Inferior parietal cortex (tissue), 1 donor: Measurements from ENCODE around the gene CAPN14.
A peak's percentile ranks its signal among the peaks of the same experiment; 100 is the strongest.

Experiments
- DNase-seq: peaks from one replicate; pipeline ENCODE4 v3.0.0-alpha.2; 2016; ENCODE audit errors: extremely low spot score

The CAPN14 gene

GRCh38 chr2:31140151-31140550 lies 77.2 kb downstream of the CAPN14 start:
- peak; percentile 25 for DNase-seq

DNA sequence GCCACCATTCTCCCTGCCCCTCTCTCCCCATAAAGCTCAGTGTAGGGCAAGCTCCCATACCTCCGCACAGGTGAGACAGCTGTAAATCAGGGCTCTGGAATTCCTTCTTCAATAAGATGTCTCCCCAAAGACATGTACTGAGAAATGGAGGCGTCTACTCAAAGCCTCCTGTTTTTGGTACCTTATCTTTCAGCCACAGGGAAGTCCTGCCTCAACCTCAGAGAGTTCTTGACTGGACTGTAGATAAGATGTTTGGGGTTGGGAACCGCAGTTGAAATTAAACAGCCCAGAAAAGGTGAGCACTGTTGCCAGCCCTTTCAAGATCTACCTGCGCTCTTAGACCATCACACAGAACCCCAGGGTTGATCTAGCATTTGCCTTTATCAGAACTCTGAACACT lies 77.6 kb downstream of the CAPN14 start:
- no peak for DNase-seq

DNA sequence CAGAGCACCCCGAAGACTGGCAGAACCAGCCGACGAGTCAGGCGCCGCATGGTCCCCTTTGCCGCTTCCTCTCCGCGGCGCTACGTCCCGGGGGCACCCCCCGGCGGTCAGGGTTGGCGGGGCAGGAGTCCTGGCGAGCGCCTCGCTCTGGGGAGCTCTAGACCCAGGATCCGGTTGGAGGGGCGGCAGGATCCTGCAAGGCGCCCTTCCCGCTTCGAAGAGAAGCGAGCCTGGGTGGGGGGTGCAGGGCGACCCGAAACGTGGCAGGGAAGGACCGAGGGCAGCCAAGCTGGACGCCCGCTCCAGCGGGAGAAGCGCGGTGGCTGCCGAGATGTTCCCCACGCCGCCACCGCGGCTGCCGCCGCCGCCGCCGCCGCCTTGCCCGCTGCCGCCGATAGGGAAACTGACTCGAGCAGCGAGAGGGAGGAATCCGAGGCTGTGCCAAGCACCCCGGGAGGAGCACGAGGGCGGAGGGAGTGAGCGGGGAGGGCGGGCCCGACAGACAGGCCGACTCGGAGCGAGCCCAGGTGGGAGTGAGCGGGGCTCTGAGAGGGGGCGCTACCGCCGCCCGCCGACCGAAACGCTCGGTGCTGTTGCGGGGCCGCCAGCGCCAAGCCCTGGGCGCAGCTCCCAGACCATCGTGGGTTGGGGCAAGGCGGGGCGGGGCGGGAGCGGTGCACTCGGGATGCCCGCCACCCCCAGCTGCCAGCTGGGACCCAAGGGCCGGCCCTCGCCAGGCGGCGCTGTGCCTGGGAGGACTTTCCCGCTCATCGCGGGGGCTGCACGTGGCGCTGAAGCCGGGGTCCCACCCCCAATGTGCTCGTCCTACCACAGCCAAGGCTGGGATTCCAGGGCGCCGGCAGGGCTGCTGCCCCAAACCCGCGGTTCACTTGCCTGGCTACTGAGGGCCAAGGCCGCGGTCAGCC lies 79.0 kb downstream of the CAPN14 start, which contains the start of gene GALNT14:
Gene GALNT14, minus strand, starts transcription at position 404 of the 926 bp plus-strand sequence. Its CDS starts 354 bp downstream, at position 50.
- peak; percentile 21 for DNase-seq

- no peak for DNase-seq
Observed at GRCh38 chr2:31137211-31138036, 79.9 kb downstream of the CAPN14 start.

DNA sequence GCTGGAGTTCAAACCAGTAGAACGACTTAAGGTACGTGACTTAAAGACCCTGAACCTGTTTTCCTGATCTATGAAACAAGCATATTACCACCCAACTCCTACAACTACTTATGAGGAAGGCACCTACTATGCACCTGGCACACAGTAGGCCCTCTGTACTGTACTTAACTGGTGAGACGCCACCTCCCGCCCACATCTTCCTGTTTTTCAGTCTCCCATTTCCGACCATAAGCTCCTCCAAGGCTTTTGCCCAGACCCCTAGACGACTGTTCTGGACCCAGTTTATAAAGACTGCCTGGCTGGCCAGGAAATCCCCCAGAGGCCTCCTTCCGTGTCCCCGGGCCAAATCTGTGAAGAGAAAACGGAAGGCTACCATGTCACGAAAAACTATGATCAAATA lies 80.6 kb downstream of the CAPN14 start:
- DNase-seq: no peak

- no peak for DNase-seq
Observed at GRCh38 chr2:31136000-31136399, 81.3 kb downstream of the CAPN14 start.

DNA sequence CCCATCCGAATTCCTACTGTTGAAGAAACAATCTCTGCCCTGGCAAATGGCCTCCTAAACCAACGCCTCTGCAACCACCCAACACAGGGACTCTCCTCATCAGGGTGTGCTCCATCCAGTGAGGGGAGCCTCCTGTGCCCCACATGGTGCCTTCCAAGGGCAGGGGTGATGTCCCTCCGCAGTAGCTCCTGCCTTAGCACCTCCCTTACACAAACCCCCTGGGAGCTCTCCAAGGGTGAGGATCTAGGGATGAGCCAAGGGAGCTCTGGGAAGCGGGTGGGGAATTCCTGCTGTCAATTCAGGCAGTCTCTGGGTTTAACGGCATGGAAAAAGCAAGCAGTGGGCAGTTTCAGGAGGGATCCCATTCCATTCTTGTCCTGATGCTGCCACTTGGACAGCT lies 82.8 kb downstream of the CAPN14 start:
- no peak for DNase-seq

GRCh38 chr2:31132786-31133185 lies 84.5 kb downstream of the CAPN14 start:
- no peak for DNase-seq

DNA sequence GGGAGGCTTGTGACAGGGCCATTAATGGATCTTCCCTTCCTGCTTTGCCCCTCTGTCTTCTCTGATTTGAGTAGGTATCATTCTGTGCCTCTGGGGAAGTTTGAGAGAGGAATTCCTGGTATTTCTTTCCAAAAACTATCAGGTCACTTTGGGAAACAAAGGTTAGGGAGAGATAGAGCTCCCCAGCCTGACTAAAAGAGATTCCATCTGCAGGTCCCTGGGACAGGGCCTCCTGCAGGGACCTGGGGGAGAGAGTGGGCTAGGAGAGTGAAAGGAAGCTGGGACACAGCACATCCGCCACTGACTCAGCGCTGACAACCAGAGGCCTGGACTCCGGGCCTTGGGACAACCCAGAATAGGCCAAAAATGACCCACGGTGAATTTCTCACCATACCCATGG lies 85.4 kb downstream of the CAPN14 start:
- no peak for DNase-seq

GRCh38 chr2:31129375-31130171 lies 87.7 kb downstream of the CAPN14 start:
- no peak for DNase-seq

DNA sequence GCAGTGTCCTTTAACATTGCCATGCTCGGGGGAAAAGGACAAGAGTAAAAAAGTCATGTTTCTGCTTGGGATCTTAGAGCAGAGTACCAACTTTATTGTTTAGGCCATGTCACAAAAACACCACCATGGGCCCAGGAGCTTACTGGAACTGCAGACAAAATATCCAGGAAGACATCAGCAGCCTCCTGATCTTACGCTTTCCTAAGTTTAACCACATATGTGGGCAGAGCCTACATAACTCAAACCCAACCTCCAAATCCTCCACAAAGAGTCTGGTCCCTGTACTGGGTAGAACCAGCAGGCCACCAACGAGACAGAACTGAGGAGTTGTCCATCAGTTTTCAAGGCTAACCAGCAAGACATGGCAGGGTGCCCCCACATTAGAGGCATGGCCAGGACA lies 89.4 kb downstream of the CAPN14 start:
- no peak for DNase-seq

DNA sequence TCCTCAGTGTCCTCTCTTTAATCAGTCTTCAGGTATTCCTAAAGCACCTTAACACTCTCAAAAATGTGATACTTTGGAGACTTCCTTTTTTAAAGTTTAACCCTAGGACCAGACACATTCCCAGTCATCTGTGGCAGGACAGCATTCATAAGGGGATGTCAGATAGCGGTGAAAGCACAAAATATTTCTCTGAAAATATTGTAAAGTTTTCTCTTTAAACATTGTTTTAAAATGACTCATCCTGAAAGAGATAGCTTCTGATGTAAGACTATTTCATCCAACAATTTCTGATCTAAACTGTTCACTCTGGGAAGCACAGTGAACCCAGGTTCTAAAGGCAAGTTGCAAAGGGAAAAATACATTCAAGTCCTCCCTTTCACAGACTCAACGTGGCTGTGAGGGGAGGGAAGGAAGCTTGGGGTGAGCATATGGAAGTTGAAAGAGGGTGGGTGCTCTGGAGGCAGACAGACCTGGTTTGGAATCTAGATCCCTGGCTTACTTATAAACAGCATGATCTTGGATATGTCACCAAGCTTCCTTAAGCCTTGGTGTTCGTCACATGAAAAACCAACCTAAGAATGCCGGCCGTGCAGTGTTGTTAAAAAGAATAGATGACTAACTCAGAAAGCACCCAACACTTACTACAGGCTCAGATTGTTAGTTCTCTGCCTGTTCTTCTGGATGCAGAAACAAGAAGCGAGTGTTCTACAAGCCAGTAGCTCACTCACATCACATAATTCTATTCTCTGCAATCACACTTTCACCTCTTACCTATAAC lies 91.2 kb downstream of the CAPN14 start:
- no peak for DNase-seq

DNA sequence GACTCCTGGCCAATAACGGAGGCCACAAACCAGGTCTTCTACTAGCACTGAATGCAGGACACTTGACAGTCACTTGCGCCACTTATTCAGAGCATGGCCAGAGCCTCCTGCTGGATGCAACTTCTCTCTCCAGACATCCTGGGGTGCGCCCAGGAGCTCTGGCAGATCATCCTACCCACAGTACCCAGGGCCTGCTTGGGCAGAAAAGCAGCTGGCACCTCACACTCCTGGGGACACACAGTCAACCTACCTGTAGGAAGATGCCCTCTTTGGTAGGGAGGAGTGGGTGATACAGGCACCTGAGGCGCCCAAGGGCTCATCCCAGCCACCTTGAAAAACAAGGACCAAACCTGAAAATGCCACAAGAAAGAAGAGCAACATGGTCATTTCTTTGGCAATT lies 92.4 kb downstream of the CAPN14 start:
- no peak for DNase-seq
